NOMO-1 (cell line): Measurements from ENCODE around the gene ARL4D.
"Not testable (repeated sequence)": the region's sequence is repeated elsewhere in the genome, so short reads cannot be mapped to it uniquely, and the experiment has no call there.

Source experiments
- DNase-seq, 2 experiments: peaks; one replicate each; lab custom pipeline; 2025; ENCODE audit not compliant: unreplicated experiment in 2 of 2; lab: John Stamatoyannopoulos, UW

The ARL4D gene

GRCh38 chr17:43419375-43419882 lies 20.6 kb downstream of the ARL4D start:
- not testable (repeated sequence) for DNase-seq

- DNase-seq = no peak
These were observed 25.1 kb downstream of the ARL4D start for GRCh38 chr17:43423777-43424455.

- DNase-seq = no peak
These were observed 28.7 kb downstream of the ARL4D start for GRCh38 chr17:43427362-43428043.

- no peak for DNase-seq
These were observed 29.7 kb downstream of the ARL4D start for GRCh38 chr17:43428524-43428923.

DNA sequence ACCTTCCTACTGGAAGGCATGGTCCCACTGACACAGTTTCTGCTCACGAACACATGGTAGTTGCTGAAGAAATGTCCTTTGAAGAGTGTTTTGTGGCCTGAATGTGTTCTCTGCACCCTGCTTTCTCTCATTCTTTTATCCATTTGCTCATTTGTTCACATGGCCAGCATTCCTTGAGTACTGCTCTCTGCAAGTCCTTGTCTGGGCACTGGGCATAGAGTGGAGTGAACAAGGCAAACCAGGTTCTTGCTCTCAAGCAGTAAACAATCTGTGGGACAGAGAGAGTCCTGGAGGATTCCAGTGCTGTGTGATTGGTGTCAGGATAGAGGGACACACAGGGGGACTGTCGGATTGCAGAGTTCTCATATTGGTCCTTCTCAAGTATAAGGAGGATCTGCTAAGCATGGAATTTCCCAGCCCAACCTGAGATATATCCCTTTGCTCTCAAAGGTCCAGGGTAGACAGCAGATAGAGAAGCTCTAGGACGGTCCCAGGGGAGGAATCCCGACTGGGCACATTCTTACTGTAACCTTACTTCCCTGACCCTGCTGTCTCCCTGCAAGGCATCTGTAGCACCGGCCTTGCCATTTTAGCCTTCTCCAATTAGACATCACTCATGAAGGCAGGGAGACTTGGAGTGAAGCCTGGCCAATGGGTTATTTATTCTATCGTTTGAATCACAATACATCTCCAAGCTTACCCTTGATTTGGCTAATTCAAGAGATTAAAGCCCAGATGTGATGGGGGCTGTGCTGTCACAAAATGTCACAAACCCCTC lies 32.3 kb downstream of the ARL4D start:
- no peak for DNase-seq

GRCh38 chr17:43431714-43432523 lies 33.1 kb downstream of the ARL4D start:
- DNase-seq = no peak

- DNase-seq = no peak
These were observed 36.1 kb downstream of the ARL4D start for GRCh38 chr17:43434902-43435319.

- no peak for DNase-seq
These were observed 39.0 kb downstream of the ARL4D start for GRCh38 chr17:43437756-43438155.

DNA sequence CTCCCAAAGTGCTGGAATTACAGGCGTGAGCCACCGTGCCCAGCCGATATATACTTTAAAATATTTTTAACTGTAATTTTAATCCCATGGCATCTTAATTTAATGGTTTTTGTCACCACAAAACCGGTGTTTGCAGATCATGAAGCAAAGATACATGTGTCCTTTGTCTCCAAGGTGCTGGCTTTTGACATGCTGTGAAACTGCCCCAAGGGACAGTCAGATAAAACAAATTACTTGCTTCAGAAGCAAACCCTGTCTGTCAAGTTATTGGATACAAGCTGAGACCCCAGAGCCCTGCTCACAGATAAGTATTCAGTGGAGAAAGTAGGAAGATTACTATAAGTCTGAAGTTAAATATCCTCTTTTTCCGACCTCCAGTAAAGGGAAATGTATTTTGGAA lies 39.8 kb downstream of the ARL4D start:
- DNase-seq = no peak

DNA sequence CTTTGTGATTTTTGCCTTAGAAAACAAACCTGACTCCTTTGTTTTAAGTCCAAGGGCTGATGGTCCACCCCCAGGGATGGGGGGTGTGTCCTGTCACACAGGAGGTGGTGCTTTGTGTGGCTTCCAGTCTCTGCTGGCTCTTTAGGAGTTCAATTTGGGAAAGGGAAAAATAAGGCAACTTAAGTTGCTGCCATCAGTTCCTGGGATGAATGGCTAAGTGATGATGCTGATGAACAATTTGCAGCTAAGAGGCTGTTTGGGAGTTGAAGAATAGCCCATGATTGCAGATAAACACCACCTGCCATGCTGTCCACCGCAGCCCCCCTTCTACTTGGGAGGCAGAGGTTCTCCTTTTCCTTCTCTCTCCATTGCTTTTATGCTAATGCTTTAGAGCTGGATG lies 40.2 kb downstream of the ARL4D start:
- no peak for DNase-seq

- DNase-seq = no peak
These were observed 43.9 kb downstream of the ARL4D start for GRCh38 chr17:43442711-43443110.

DNA sequence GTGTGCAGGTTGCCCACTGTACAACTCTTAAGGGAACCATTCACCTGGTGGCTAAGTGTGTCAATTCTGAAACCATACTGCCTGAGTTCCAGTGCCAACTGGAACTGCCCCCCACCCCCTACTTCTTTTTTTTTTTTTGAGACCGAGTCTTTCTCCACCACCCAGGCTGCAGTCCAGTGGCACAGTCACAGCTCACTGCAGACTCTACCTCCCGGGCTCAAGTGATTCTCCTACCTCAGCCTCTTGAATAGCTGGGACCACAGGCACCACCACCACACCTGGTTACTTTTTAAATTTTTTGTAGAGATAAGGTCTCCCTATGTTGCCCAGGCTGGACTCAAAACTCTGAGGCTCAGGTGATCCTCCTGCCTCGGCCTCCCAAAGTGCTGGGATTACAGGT lies 44.6 kb downstream of the ARL4D start:
- DNase-seq = no peak

DNA sequence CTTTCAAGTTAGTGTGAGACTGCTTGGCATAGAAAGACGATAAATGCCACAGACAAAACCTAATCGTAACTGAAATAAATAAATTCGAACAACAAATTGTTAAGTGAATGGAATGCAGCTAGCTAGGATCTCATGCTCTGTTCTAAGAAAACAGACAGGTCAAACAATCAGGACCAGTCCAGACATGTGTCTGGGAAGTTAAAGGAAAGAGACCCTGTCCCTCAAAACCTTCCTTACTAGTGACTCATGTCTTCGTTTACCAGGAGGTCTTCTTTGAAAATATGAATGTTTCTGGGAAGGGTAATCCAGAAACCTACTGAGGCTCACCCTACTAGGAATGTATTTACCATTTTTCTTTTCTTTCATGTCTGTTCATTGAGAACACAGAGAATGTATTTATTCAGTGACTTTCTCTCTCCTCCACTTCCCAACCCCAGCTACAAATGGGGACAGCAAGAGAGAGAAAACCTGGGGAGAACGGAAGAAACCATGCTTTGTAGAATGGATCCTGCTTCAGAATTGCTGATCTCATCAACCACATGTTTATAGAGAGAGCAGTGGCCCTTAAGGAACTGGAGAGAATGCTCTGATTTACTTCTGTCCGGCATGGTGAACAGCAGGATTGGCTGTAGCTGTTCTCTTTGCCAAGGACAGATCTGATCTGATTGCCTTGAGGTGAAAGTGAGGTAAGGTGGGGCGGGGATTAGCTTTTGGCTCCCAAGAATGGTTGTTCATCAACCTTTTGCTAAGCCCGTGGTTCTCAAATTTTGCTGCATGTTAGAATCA lies 45.6 kb downstream of the ARL4D start:
- DNase-seq = no peak

DNA sequence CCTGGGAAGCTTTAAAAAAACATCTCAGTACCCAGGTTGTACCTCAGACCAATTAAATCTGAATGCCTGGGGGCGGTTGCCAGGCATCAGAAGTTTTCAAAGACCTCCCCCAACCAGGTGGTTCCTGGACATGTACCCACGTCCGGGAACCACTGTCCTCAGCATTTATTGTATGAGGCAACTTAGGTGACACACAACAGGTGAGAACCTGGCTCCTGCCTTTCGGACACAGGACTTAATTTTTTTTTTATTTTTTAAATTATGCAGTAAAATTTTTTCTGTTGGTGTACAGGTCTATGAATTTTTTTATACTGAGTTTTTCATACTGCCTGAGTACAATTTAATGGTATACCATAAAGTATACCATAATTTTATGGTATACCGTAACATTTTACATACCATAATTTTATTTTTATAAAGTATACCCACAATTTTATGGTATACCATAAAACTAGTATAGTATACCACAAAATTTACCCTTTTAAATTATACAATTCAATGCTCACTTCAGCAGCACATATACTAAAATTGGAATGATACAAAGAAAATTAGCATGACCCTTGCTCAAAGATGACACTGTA lies 46.3 kb downstream of the ARL4D start:
- no peak for DNase-seq

DNA sequence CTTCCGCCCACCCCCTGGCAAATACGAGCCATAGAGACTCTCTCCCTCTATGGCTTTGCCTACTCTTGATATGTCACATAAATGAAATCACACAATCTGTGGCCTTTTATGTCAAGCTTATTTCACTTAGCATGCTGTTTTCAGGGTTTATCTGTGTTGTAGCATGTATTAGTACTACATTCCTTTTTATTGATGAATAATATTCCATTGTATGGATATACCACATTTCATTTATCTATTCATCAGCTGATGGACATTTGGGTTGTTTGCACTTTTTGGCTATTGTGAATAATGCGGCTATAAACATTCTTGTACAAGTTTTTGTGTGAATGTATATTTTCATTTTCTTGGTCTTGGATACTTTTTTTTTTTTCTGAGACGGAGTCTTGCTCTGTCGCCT lies 48.0 kb downstream of the ARL4D start:
- DNase-seq = no peak

DNA sequence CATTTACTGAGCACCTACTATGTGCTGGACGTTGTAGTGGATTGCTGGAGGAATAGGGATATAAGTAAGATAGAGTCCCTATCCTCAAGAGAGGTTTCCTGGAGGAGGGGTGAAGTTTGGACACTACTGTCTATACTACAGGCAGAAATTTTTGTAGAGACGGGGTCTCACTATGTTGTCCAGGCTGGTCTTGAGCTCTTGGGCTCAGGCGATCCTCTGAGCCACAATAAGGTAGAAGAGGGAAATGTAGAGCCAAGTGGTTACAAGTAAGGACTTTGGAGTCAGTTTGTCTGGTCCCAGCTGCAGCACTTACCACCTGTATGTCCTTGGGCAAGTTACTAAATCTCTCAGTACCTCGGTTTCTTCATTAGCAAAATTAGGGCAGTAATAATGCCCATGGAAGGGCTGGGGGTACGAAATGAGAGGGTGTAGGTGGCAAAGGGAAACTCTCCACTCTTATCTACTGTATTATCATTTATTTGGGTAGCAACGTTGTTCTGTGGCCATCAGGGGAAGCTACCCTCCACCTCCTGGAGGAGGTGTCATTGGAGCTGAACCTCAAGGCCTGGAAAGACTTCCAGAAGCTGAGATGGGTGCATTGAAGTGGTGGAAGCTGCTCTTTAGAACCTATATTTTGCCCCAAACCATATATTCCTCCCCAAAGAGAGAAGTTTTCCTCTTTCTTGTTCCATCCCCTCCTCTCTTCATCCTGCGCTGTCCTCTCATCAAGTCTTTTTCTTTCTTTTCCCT lies 50.1 kb downstream of the ARL4D start:
- no peak for DNase-seq

- DNase-seq = no peak
These were observed 50.9 kb downstream of the ARL4D start for GRCh38 chr17:43449470-43450248.
